ENCODE data around the gene VAC14. TPM values are rescaled to one million over a fixed set of nuclear protein-coding genes. Genes with fewer than 3 reads are reported as not detected.

The VAC14 gene
- total RNA-seq, 2 donors from 2014 or later = 22.1 to 26.5 TPM

- Histone ChIP-seq H3K4me1 (peaks cover 0 to 82% of the 10 kb centered on the region in 2 donors), H3K27ac (peak overlapping the region; percentile 83 to 85), H3K27me3 (no peaks in the 10 kb centered on the region), H3K9me3 (no peaks in the 10 kb centered on the region), H3K36me3 (no peaks in the 10 kb centered on the region), H3K4me3 (no peak overlapping the region)
- no peak for DNase-seq (ENCODE audit: low spot score)
- TF ChIP-seq CTCF (IDR thresholded peaks at IDR 0.05) = no peak
These were observed 98.3 kb downstream of the VAC14 start for GRCh38 chr16:70702624-70703023.

- no peaks in the 10 kb centered on the region for H3K9me3 ChIP-seq
- H3K4me3 ChIP-seq = no peak overlapping the region
- no peak for DNase-seq (ENCODE audit: low spot score)
- peaks cover 0 to 82% of the 10 kb centered on the region in 2 donors for H3K4me1 ChIP-seq
- TF ChIP-seq CTCF (IDR thresholded peaks at IDR 0.05) = no peak
- H3K27me3 ChIP-seq = no peaks in the 10 kb centered on the region
- no peaks in the 10 kb centered on the region for H3K36me3 ChIP-seq
- peak overlapping the region; percentile 83 to 85 for H3K27ac ChIP-seq
These were observed 99.0 kb downstream of the VAC14 start for GRCh38 chr16:70701998-70702397.

GRCh38 chr16:70701596-70701995 lies 99.4 kb downstream of the VAC14 start:
- Histone ChIP-seq H3K4me3 (no peak overlapping the region), H3K36me3 (no peaks in the 10 kb centered on the region), H3K27ac (peak overlapping the region; percentile 76 to 85), H3K27me3 (no peaks in the 10 kb centered on the region), H3K4me1 (peaks cover 0 to 82% of the 10 kb centered on the region in 2 donors), H3K9me3 (no peaks in the 10 kb centered on the region)
- DNase-seq (ENCODE audit: low spot score) = no peak
- no peak for TF ChIP-seq CTCF (IDR thresholded peaks at IDR 0.05)

GRCh38 chr16:70701036-70701435 lies 99.9 kb downstream of the VAC14 start:
- Histone ChIP-seq H3K27me3 (no peaks in the 10 kb centered on the region), H3K27ac (peak overlapping the region; percentile 76 to 85), H3K4me3 (no peak overlapping the region), H3K9me3 (no peaks in the 10 kb centered on the region), H3K36me3 (no peaks in the 10 kb centered on the region), H3K4me1 (peaks cover 0 to 82% of the 10 kb centered on the region in 2 donors)
- TF ChIP-seq CTCF (IDR thresholded peaks at IDR 0.05) = no peak
- DNase-seq (ENCODE audit: low spot score) = no peak

GRCh38 chr16:70700101-70701020 lies 100.6 kb downstream of the VAC14 start:
- Histone ChIP-seq H3K27ac (peak overlapping the region; percentile 76 to 85), H3K4me1 (peaks cover 0 to 88% of the 10 kb centered on the region in 2 donors)
- TF ChIP-seq CTCF (IDR thresholded peaks at IDR 0.05) = no peak

More at GRCh38 chr16:70700101-70701020, 100.6 kb downstream of the VAC14 start:
- no peaks in the 10 kb centered on the region for H3K9me3 ChIP-seq
- no peak for DNase-seq (ENCODE audit: low spot score)
- no peak overlapping the region for H3K4me3 ChIP-seq
- H3K27me3 ChIP-seq = no peaks in the 10 kb centered on the region
- H3K36me3 ChIP-seq = no peaks in the 10 kb centered on the region

All from right atrium auricular region (tissue), 2 donors.